HEK293 (cell line): ENCODE results near the gene GBA2.

Source experiments
- GLIS1 ChIP-seq: fragments of 450-650 bp; formaldehyde crosslinking; IDR thresholded peaks from 2 replicates; pipeline ENCODE4 v1.5.1; 2016; ENCODE audit warnings: missing biosample characterization, missing genetic modification characterization
- KLF1 ChIP-seq: fragments of 450-650 bp; formaldehyde crosslinking; IDR thresholded peaks from 2 replicates; pipeline ENCODE4 v1.5.1; 2016; ENCODE audit warnings: missing biosample characterization, missing genetic modification characterization
- KLF16 ChIP-seq: fragments of 450-650 bp; formaldehyde crosslinking; IDR thresholded peaks from 2 replicates; pipeline ENCODE4 v1.5.1; 2017; ENCODE audit warnings: missing biosample characterization, missing genetic modification characterization
- KLF8 ChIP-seq: fragments of 450-650 bp; formaldehyde crosslinking; IDR thresholded peaks from 2 replicates; pipeline ENCODE4 v1.5.1; 2016; ENCODE audit warnings: missing biosample characterization, missing genetic modification characterization
- SP2 ChIP-seq: fragments of 450-650 bp; formaldehyde crosslinking; IDR thresholded peaks from 2 replicates; pipeline ENCODE4 v1.5.1; 2016; ENCODE audit warnings: missing biosample characterization, missing genetic modification characterization
- TCF7L2 ChIP-seq: IDR thresholded peaks from 2 replicates; pipeline ENCODE4 v1.6.1; 2011; ENCODE audit warnings: low read depth, mild to moderate bottlenecking, inconsistent platforms, low read length, moderate library complexity, borderline replicate concordance
- YY1 ChIP-seq: fragments of 450-650 bp; formaldehyde crosslinking; IDR thresholded peaks from 2 replicates; pipeline ENCODE4 v1.5.1; 2018; ENCODE audit warnings: missing biosample characterization, missing genetic modification characterization
- ZBTB21 ChIP-seq: fragments of 450-650 bp; formaldehyde crosslinking; IDR thresholded peaks from 2 replicates; pipeline ENCODE4 v1.5.1; 2017; ENCODE audit warnings: missing biosample characterization, missing genetic modification characterization
- ZNF138 ChIP-seq: fragments of 450-650 bp; formaldehyde crosslinking; IDR thresholded peaks from 2 replicates; pipeline ENCODE4 v1.5.1; 2016; ENCODE audit warnings: missing biosample characterization, missing genetic modification characterization, borderline replicate concordance
- ZNF214 ChIP-seq: fragments of 450-650 bp; formaldehyde crosslinking; IDR thresholded peaks from 2 replicates; pipeline ENCODE4 v1.5.1; 2017; ENCODE audit warnings: missing biosample characterization, mild to moderate bottlenecking, missing genetic modification characterization, borderline replicate concordance
- ZNF223 ChIP-seq: fragments of 450-650 bp; formaldehyde crosslinking; IDR thresholded peaks from 2 replicates; pipeline ENCODE4 v1.5.1; 2016; ENCODE audit warnings: missing biosample characterization, missing genetic modification characterization
- ZNF266 ChIP-seq: fragments of 450-650 bp; formaldehyde crosslinking; IDR thresholded peaks from 2 replicates; pipeline ENCODE4 v1.5.1; 2016; ENCODE audit warnings: missing biosample characterization, missing genetic modification characterization, low read depth
- ZNF341 ChIP-seq: fragments of 450-650 bp; formaldehyde crosslinking; IDR thresholded peaks from 2 replicates; pipeline ENCODE4; 2016; ENCODE audit warnings: low read depth, missing biosample characterization, missing genetic modification characterization
- ZNF366 ChIP-seq: fragments of 450-650 bp; formaldehyde crosslinking; conservative IDR thresholded peaks from 2 replicates; pipeline ENCODE4 v1.5.1; 2016; ENCODE audit warnings: missing biosample characterization, missing genetic modification characterization
- ZNF394 ChIP-seq: fragments of 450-650 bp; formaldehyde crosslinking; IDR thresholded peaks from 2 replicates; pipeline ENCODE4 v1.5.1; 2016; ENCODE audit warnings: missing biosample characterization, missing genetic modification characterization, mild to moderate bottlenecking, moderate library complexity, borderline replicate concordance
- ZNF48 ChIP-seq: fragments of 450-650 bp; formaldehyde crosslinking; IDR thresholded peaks from 2 replicates; pipeline ENCODE4 v1.5.1; 2016; ENCODE audit warnings: missing biosample characterization, missing genetic modification characterization
- ZNF530 ChIP-seq: fragments of 450-650 bp; formaldehyde crosslinking; IDR thresholded peaks from 2 replicates; pipeline ENCODE4 v1.5.1; 2016; ENCODE audit warnings: low read depth, missing biosample characterization, missing genetic modification characterization
- ZNF561 ChIP-seq: fragments of 450-650 bp; IDR thresholded peaks from 2 replicates; pipeline ENCODE4 v1.5.1; 2018; ENCODE audit warnings: missing biosample characterization, missing genetic modification characterization, borderline replicate concordance
- ZNF623 ChIP-seq: fragments of 450-650 bp; formaldehyde crosslinking; IDR thresholded peaks from 2 replicates; pipeline ENCODE4 v1.5.1; 2016; ENCODE audit warnings: missing biosample characterization, missing genetic modification characterization
- ZNF629 ChIP-seq: fragments of 450-650 bp; formaldehyde crosslinking; IDR thresholded peaks from 2 replicates; pipeline ENCODE4 v1.5.1; 2017; ENCODE audit warnings: missing biosample characterization, missing genetic modification characterization
- ZSCAN30 ChIP-seq: fragments of 450-650 bp; IDR thresholded peaks from 2 replicates; pipeline ENCODE4 v1.5.1; 2018; ENCODE audit warnings: missing biosample characterization, mild to moderate bottlenecking, missing genetic modification characterization, moderate library complexity
- TF ChIP-seq, protein P1 (sequence below): fragments of 450-650 bp; formaldehyde crosslinking; IDR thresholded peaks from 2 replicates; pipeline ENCODE4 v1.5.1; 2017; ENCODE audit warnings: missing biosample characterization, missing genetic modification characterization
- TF ChIP-seq, protein P2 (sequence below): fragments of 450-650 bp; formaldehyde crosslinking; conservative IDR thresholded peaks from 2 replicates; pipeline ENCODE4 v1.5.1; 2016; ENCODE audit warnings: low read depth, missing biosample characterization, missing genetic modification characterization
- TF ChIP-seq, protein P3 (sequence below): fragments of 450-650 bp; formaldehyde crosslinking; IDR thresholded peaks from 2 replicates; pipeline ENCODE4 v1.5.1; 2016; ENCODE audit warnings: missing biosample characterization, missing genetic modification characterization
- TF ChIP-seq, protein P4 (sequence below): fragments of 450-650 bp; formaldehyde crosslinking; IDR thresholded peaks from 2 replicates; pipeline ENCODE4 v1.5.1; 2016; ENCODE audit warnings: missing biosample characterization, missing genetic modification characterization
- TF ChIP-seq, protein P5 (sequence below): fragments of 450-650 bp; formaldehyde crosslinking; IDR thresholded peaks from 2 replicates; pipeline ENCODE4 v1.5.1; 2016; ENCODE audit warnings: missing biosample characterization, missing genetic modification characterization

The GBA2 gene

DNA sequence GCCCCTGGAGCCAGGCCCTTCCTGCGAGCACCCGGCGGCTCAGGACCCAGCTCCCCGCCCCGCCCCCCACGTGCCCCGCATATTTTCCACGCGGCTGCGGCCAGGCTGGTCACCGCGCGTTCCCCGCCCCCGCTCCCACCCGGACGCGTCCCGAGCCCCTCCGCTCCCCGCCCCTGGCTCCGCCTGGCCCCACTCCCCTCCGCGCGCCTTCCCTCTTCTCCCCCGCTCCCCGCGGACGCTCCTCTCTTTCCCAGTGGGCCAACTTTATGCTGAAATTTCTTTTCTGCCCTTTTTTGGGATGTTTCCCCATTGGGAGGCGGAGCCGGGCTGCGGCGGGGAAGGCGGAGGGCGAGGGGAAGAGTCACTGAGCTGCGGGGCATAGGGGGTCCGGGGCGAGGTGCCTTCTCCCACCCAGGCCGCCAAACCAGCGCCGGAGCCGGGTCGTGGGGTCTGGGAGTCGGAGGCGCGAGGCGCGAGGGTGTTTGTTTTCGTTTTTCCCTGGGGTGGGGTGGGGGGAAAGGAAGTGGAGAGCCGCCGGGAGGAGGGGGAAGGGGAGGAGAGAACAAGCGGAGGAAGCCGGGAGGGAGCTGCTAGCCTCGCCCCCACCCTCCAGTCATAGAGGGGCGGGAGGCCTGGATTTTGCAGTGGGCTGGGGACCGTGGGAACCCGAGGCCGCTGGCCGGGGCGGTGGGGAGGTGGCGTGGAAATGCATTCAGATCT lies 58.3 kb downstream of the GBA2 start (continued):
- TF ChIP-seq, protein P1, sequence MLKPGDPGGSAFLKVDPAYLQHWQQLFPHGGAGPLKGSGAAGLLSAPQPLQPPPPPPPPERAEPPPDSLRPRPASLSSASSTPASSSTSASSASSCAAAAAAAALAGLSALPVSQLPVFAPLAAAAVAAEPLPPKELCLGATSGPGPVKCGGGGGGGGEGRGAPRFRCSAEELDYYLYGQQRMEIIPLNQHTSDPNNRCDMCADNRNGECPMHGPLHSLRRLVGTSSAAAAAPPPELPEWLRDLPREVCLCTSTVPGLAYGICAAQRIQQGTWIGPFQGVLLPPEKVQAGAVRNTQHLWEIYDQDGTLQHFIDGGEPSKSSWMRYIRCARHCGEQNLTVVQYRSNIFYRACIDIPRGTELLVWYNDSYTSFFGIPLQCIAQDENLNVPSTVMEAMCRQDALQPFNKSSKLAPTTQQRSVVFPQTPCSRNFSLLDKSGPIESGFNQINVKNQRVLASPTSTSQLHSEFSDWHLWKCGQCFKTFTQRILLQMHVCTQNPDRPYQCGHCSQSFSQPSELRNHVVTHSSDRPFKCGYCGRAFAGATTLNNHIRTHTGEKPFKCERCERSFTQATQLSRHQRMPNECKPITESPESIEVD (tag by site-specific recombination): no peak
- TF ChIP-seq, protein P2, sequence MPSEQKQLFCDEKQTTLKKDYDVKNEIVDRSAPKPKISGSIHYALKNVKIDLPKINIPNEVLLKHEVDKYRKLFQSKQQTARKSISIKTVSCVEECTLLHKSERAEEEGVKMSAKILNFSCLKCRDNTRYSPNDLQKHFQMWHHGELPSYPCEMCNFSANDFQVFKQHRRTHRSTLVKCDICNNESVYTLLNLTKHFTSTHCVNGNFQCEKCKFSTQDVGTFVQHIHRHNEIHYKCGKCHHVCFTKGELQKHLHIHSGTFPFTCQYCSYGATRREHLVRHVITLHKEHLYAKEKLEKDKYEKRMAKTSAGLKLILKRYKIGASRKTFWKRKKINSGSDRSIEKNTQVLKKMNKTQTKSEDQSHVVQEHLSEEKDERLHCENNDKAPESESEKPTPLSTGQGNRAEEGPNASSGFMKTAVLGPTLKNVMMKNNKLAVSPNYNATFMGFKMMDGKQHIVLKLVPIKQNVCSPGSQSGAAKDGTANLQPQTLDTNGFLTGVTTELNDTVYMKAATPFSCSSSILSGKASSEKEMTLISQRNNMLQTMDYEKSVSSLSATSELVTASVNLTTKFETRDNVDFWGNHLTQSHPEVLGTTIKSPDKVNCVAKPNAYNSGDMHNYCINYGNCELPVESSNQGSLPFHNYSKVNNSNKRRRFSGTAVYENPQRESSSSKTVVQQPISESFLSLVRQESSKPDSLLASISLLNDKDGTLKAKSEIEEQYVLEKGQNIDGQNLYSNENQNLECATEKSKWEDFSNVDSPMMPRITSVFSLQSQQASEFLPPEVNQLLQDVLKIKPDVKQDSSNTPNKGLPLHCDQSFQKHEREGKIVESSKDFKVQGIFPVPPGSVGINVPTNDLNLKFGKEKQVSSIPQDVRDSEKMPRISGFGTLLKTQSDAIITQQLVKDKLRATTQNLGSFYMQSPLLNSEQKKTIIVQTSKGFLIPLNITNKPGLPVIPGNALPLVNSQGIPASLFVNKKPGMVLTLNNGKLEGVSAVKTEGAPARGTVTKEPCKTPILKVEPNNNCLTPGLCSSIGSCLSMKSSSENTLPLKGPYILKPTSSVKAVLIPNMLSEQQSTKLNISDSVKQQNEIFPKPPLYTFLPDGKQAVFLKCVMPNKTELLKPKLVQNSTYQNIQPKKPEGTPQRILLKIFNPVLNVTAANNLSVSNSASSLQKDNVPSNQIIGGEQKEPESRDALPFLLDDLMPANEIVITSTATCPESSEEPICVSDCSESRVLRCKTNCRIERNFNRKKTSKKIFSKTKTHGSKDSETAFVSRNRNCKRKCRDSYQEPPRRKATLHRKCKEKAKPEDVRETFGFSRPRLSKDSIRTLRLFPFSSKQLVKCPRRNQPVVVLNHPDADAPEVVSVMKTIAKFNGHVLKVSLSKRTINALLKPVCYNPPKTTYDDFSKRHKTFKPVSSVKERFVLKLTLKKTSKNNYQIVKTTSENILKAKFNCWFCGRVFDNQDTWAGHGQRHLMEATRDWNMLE (tag by site-specific recombination): no peak
- TF ChIP-seq ZNF561: no peak
- no peak for TF ChIP-seq ZNF214 (tag by site-specific recombination)
- TF ChIP-seq ZNF138: no peak
- TF ChIP-seq, protein P3, sequence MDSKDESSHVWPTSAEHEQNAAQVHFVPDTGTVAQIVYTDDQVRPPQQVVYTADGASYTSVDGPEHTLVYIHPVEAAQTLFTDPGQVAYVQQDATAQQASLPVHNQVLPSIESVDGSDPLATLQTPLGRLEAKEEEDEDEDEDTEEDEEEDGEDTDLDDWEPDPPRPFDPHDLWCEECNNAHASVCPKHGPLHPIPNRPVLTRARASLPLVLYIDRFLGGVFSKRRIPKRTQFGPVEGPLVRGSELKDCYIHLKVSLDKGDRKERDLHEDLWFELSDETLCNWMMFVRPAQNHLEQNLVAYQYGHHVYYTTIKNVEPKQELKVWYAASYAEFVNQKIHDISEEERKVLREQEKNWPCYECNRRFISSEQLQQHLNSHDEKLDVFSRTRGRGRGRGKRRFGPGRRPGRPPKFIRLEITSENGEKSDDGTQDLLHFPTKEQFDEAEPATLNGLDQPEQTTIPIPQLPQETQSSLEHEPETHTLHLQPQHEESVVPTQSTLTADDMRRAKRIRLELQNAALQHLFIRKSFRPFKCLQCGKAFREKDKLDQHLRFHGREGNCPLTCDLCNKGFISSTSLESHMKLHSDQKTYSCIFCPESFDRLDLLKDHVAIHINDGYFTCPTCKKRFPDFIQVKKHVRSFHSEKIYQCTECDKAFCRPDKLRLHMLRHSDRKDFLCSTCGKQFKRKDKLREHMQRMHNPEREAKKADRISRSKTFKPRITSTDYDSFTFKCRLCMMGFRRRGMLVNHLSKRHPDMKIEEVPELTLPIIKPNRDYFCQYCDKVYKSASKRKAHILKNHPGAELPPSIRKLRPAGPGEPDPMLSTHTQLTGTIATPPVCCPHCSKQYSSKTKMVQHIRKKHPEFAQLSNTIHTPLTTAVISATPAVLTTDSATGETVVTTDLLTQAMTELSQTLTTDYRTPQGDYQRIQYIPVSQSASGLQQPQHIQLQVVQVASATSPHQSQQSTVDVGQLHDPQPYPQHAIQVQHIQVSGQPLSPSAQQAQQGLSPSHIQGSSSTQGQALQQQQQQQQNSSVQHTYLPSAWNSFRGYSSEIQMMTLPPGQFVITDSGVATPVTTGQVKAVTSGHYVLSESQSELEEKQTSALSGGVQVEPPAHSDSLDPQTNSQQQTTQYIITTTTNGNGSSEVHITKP (tag by site-specific recombination): peak; percentile 41; the same call in 1 of the 2 replicates
- TF ChIP-seq SP2 (tag by site-specific recombination): peak; percentile 55
- peak; percentile 50; the same call in 1 of the 2 replicates for TF ChIP-seq ZNF366 (tag by site-specific recombination)
- TF ChIP-seq GLIS1 (tag by site-specific recombination): no peak
- TF ChIP-seq ZNF530: no peak
- no peak for TF ChIP-seq ZSCAN30 (tag by site-specific recombination)
- TF ChIP-seq KLF8 (tag by site-specific recombination): peak; percentile 32; the same call in 1 of the 2 replicates
- TF ChIP-seq, protein P4, sequence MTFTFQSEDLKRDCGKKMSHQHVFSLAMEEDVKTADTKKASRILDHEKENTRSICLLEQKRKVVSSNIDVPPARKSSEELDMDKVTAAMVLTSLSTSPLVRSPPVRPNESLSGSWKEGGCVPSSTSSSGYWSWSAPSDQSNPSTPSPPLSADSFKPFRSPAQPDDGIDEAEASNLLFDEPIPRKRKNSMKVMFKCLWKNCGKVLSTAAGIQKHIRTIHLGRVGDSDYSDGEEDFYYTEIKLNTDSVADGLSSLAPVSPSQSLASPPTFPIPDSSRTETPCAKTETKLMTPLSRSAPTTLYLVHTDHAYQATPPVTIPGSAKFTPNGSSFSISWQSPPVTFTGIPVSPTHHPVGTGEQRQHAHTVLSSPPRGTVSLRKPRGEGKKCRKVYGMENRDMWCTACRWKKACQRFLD (tag by site-specific recombination): no peak
- no peak for TF ChIP-seq YY1
- TF ChIP-seq, protein P5, sequence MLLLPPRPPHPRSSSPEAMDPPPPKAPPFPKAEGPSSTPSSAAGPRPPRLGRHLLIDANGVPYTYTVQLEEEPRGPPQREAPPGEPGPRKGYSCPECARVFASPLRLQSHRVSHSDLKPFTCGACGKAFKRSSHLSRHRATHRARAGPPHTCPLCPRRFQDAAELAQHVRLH (tag by site-specific recombination): no peak
- no peak for TF ChIP-seq ZNF223 (tag by site-specific recombination)
- no peak for TF ChIP-seq KLF1 (tag by site-specific recombination)
- TF ChIP-seq ZNF629: 0 out of 2 replicates have a peak, but pooled peaks have one; percentile 18
- TF ChIP-seq TCF7L2: no peak
- TF ChIP-seq ZNF48 (tag by site-specific recombination): no peak
- no peak for TF ChIP-seq ZNF623 (tag by site-specific recombination)
- TF ChIP-seq ZNF341 (tag by site-specific recombination): peak; percentile 39
- no peak for TF ChIP-seq ZBTB21
- TF ChIP-seq ZNF394: no peak
- no peak for TF ChIP-seq ZNF266 (tag by site-specific recombination)
- TF ChIP-seq KLF16 (tag by site-specific recombination): no peak
